Body of pancreas (tissue), 4 donors: ENCODE measurements around the gene FGG. TPM values are rescaled to one million over a fixed set of nuclear protein-coding genes. Genes with fewer than 3 reads are reported as not detected.

Experiments
- ATAC-seq: fragments of 150-250 bp; one replicate; pipeline ENCODE4 v1.9.1; 2016
- DNase-seq, 4 donors: peaks; one replicate each; pipeline ENCODE4 v3.0.0-alpha.2; 2019
- H3K27ac ChIP-seq, 4 donors: fragments of 200-600 bp; sonication (generic); 1 replicate in 3 of 4; 2 replicates in 1 of 4; pipeline versions ENCODE4 v1.5.1 to v1.6.1; 2016 to 2019; ENCODE audit warnings: mild to moderate bottlenecking in 1 of 4, mixed read lengths in 1 of 4, moderate library complexity in 1 of 4
- H3K27me3 ChIP-seq, 2 donors: fragments of 200-600 bp; sonication (generic); one replicate each; pipeline ENCODE4 v1.6.0; 2016; ENCODE audit warnings: mild to moderate bottlenecking in 1 of 2
- H3K36me3 ChIP-seq, 2 donors: fragments of 200-600 bp; sonication (generic); replicated peaks in 1 of 2; 2 replicates each; pipeline ENCODE4 v1.5.1; 2016; ENCODE audit warnings: low read depth in 2 of 2; ENCODE audit not compliant: insufficient read depth in 1 of 2
- H3K4me1 ChIP-seq: fragments of 200-600 bp; sonication (generic); one replicate; pipeline ENCODE4 v1.6.0; 2016
- H3K4me3 ChIP-seq, 2 donors: fragments of 200-600 bp; sonication (generic); 1 replicate in 1 of 2; 2 replicates in 1 of 2; pipeline ENCODE4 v1.5.1; 2016 to 2019
- H3K9me3 ChIP-seq, 3 donors: fragments of 200-600 bp; sonication (generic); 1 replicate in 2 of 3; 2 replicates in 1 of 3; pipeline ENCODE4 v1.5.1; 2016
- CTCF ChIP-seq, 7 experiments: fragments of 450-650 bp in 4 of 7; fragments of 200-600 bp in 3 of 7; sonication (generic) in 3 of 7; IDR thresholded peaks; one replicate each; pipeline ENCODE4 v1.5.1; 2016 to 2019; ENCODE audit warnings: antibody characterized with exemption in 7 of 7
- POLR2A ChIP-seq, 3 donors: fragments of 450-650 bp; IDR thresholded peaks; one replicate each; pipeline ENCODE4 v1.6.1; 2016; ENCODE audit warnings: antibody characterized with exemption in 3 of 3, mild to moderate bottlenecking in 2 of 3
- WGBS, 2 donors: methylation state at CpG; one replicate each; pipeline ENCODE4 v1.1.5; 2017; 5-methylcytosine and 5-hydroxymethylcytosine counted together
- intact Hi-C: fragments of 100-400 bp; cut with DNase I; formaldehyde crosslinking; loops from one replicate; pipeline ENCODE4 v1.15.1; 2023
- total RNA-seq, 2 donors: library from RNA; depleted of rRNA; stranded (reverse); fragments of >200 nt; gene quantifications; one replicate each; pipeline ENCODE4 v1.1.0, GENCODE V29; 2016

FGG gene
- total RNA-seq, 2 donors from 2014 or later = not detected

GRCh38 chr4:154642373-154643009 is 30.0 kb upstream of the FGG start:
- WGBS, 2 donors = 55 to 57% methylated on average over 5 of the region's 5 CpGs
- Histone ChIP-seq H3K4me1 (no peaks in the 10 kb centered on the region), H3K4me3 (no peak overlapping the region), H3K27ac (no peak overlapping the region), H3K9me3 (no peaks in the 10 kb centered on the region), H3K27me3 (no peaks in the 10 kb centered on the region), H3K36me3 (no peaks in the 10 kb centered on the region)
- no peak for ATAC-seq
- TF ChIP-seq CTCF (IDR thresholded peaks at IDR 0.05) (peak in 1 of 7 experiments; percentile 10), POLR2A (IDR thresholded peaks at IDR 0.05) (no peak)
- intact Hi-C loops = no loop called here
- DNase-seq = no peak

- no peak for ATAC-seq
- intact Hi-C loops = no loop called here
- TF ChIP-seq POLR2A (IDR thresholded peaks at IDR 0.05) = no peak
- no peak for TF ChIP-seq CTCF (IDR thresholded peaks at IDR 0.05)
Observed at GRCh38 chr4:154640999-154641398, 28.5 kb upstream of the FGG start.

GRCh38 chr4:154634058-154634457 is 21.6 kb upstream of the FGG start:
- Histone ChIP-seq H3K4me1 (no peaks in the 10 kb centered on the region), H3K27ac (no peak overlapping the region), H3K9me3 (no peaks in the 10 kb centered on the region), H3K36me3 (no peaks in the 10 kb centered on the region), H3K27me3 (peaks cover 0 to 6% of the 10 kb centered on the region in 2 donors), H3K4me3 (no peak overlapping the region)
- DNase-seq = no peak
- no peak for TF ChIP-seq POLR2A (IDR thresholded peaks at IDR 0.05)
- TF ChIP-seq CTCF (IDR thresholded peaks at IDR 0.05) = no peak
- intact Hi-C loops = loop anchor here (10.0 kb wide), 1 partner anchor 151 kb away; the partner anchor contains the start of gene RBM46
- no peak for ATAC-seq
- 43 to 54% methylated on average over 3 of the region's 3 CpGs for WGBS, 2 donors

More at GRCh38 chr4:154640999-154641398, 28.5 kb upstream of the FGG start:
- H3K4me1 ChIP-seq = no peaks in the 10 kb centered on the region
- H3K9me3 ChIP-seq = no peaks in the 10 kb centered on the region
- H3K36me3 ChIP-seq = no peaks in the 10 kb centered on the region
- no peak overlapping the region for H3K27ac ChIP-seq
- WGBS, 2 donors = 61 to 62% methylated on average over 4 of the region's 4 CpGs
- H3K27me3 ChIP-seq = no peaks in the 10 kb centered on the region
- DNase-seq = no peak
- H3K4me3 ChIP-seq = no peak overlapping the region

- H3K36me3 ChIP-seq = no peaks in the 10 kb centered on the region
- 56 to 58% methylated on average over 2 of the region's 2 CpGs for WGBS, 2 donors
- H3K4me1 ChIP-seq = peaks cover 7% of the 10 kb centered on the region
- ATAC-seq (no peak), DNase-seq (no peak)
- H3K27me3 ChIP-seq = peaks cover 0 to 6% of the 10 kb centered on the region in 2 donors
- intact Hi-C loops = loop anchor here (10.0 kb wide), 1 partner anchor 153 kb away; the partner anchor contains the start of gene RBM46
- no peak for TF ChIP-seq CTCF (IDR thresholded peaks at IDR 0.05)
- TF ChIP-seq POLR2A (IDR thresholded peaks at IDR 0.05) = no peak
- H3K9me3 ChIP-seq = no peaks in the 10 kb centered on the region
- no peak overlapping the region for H3K27ac ChIP-seq
- no peak overlapping the region for H3K4me3 ChIP-seq
Observed at GRCh38 chr4:154631828-154632227, 19.4 kb upstream of the FGG start.

- no peak overlapping the region for H3K27ac ChIP-seq
- DNase-seq (no peak), ATAC-seq (no peak)
- H3K4me3 ChIP-seq = no peak overlapping the region
- intact Hi-C loops = loop anchor here (10.0 kb wide), 1 partner anchor 154 kb away; the partner anchor contains the start of gene RBM46
- H3K27me3 ChIP-seq = peaks cover 0 to 6% of the 10 kb centered on the region in 2 donors
- H3K4me1 ChIP-seq = peaks cover 11% of the 10 kb centered on the region
- no peaks in the 10 kb centered on the region for H3K36me3 ChIP-seq
- TF ChIP-seq CTCF (IDR thresholded peaks at IDR 0.05) (no peak), POLR2A (IDR thresholded peaks at IDR 0.05) (no peak)
- no peaks in the 10 kb centered on the region for H3K9me3 ChIP-seq
Observed at GRCh38 chr4:154630324-154630723, 17.9 kb upstream of the FGG start.
